PC-9 (cell line): ENCODE results near the gene ECHDC3. TPM values are rescaled to one million over a fixed set of nuclear protein-coding genes. Genes with fewer than 3 reads are reported as not detected.
"Not testable (repeated sequence)": the region's sequence is repeated elsewhere in the genome, so short reads cannot be mapped to it uniquely, and the experiment has no call there.

Source experiments
- BruUV-seq: library from RNA; stranded (reverse); fragments of 400-500 nt; replicated peaks from 2 replicates; lab custom pipeline; 2021; lab: Mats Ljungman, UMichigan
- CTCF ChIA-PET: fragments of 300-600 bp; sonication (Branson Sonifier 250); formaldehyde crosslinking; loops from one replicate; lab custom pipeline; 2022; ENCODE audit warnings: antibody characterized with exemption; lab: Charles Lee
- POLR2A ChIA-PET: fragments of 300-600 bp; sonication (Branson Sonifier 250); formaldehyde crosslinking; loops from one replicate; lab custom pipeline; 2022; ENCODE audit warnings: antibody characterized with exemption; ENCODE audit not compliant: unreplicated experiment; lab: Charles Lee
- DNase-seq, 2 experiments: peaks; one replicate each; pipeline versions ENCODE4 v3.0.0 to v3.0.0-alpha.2; 2015 to 2022; ENCODE audit warnings: mixed read lengths in 1 of 2
- H2AFZ ChIP-seq: fragments of 200-600 bp; sonication (generic); 2 replicates; pipeline ENCODE4 v1.8.1; 2017; ENCODE audit warnings: antibody characterized with exemption
- H3F3A ChIP-seq: fragments of 200-600 bp; sonication (generic); 2 replicates; pipeline ENCODE4 v1.8.1; 2017; ENCODE audit warnings: antibody characterized with exemption, mild to moderate bottlenecking, low read depth; ENCODE audit not compliant: insufficient read depth
- H3K27ac ChIP-seq: fragments of 200-600 bp; sonication (generic); 2 replicates; pipeline ENCODE4 v1.6.1; 2016; ENCODE audit warnings: mixed run types
- H3K27me3 ChIP-seq: fragments of 200-600 bp; sonication (generic); 2 replicates; pipeline ENCODE4 v1.6.1; 2016; ENCODE audit warnings: low read depth, mixed run types; ENCODE audit not compliant: insufficient read depth
- H3K36me3 ChIP-seq: fragments of 200-600 bp; sonication (generic); 2 replicates; pipeline ENCODE4 v1.6.1; 2016; ENCODE audit warnings: low read depth, mixed run types
- H3K4me1 ChIP-seq: fragments of 200-600 bp; sonication (generic); replicated peaks from 2 replicates; pipeline ENCODE4 v1.6.1; 2016; ENCODE audit warnings: mixed run types; ENCODE audit not compliant: insufficient read depth
- H3K4me2 ChIP-seq: fragments of 200-600 bp; sonication (generic); 2 replicates; pipeline ENCODE4 v1.6.1; 2017; ENCODE audit warnings: mixed run types
- H3K4me3 ChIP-seq: fragments of 200-600 bp; sonication (generic); 2 replicates; pipeline ENCODE4 v1.6.1; 2016; ENCODE audit warnings: mixed run types
- H3K79me2 ChIP-seq: fragments of 200-600 bp; sonication (generic); 2 replicates; pipeline ENCODE4 v1.6.1; 2017; ENCODE audit warnings: low read depth, mixed run types
- H3K9me2 ChIP-seq: fragments of 200-600 bp; sonication (generic); 2 replicates; pipeline ENCODE4 v1.8.1; 2017; ENCODE audit warnings: mild to moderate bottlenecking; ENCODE audit not compliant: insufficient read depth
- H3K9me3 ChIP-seq: fragments of 200-600 bp; sonication (generic); 2 replicates; pipeline ENCODE4 v1.8.1; 2016; ENCODE audit warnings: low read depth; ENCODE audit not compliant: insufficient read depth
- H4K20me1 ChIP-seq: fragments of 200-600 bp; sonication (generic); 2 replicates; pipeline ENCODE4 v1.8.1; 2017; ENCODE audit not compliant: insufficient read depth
- EZH2 ChIP-seq: fragments of 200-600 bp; sonication (generic); IDR thresholded peaks from 2 replicates; pipeline ENCODE4 v1.8.0; 2017; ENCODE audit warnings: antibody characterized with exemption, low read depth
- intact Hi-C: fragments of 100-400 bp; cut with micrococcal nuclease; formaldehyde crosslinking; loops from one replicate; pipeline ENCODE4 v1.10.0; 2022; ENCODE audit not compliant: unreplicated experiment
- total RNA-seq: library from RNA; stranded (reverse); gene quantifications from 2 replicates; pipeline ENCODE4 v1.2.3, GENCODE V29; 2021
- TF ChIP-seq, protein P1 (sequence below): fragments of 200-600 bp; sonication (generic); conservative IDR thresholded peaks from 2 replicates; pipeline ENCODE4 v1.6.1; 2017; ENCODE audit warnings: mixed run types, antibody characterized with exemption, mild to moderate bottlenecking, moderate library complexity

The ECHDC3 gene
- total RNA-seq, 1 experiment from 2014 or later = not detected

GRCh38 chr10:11707624-11708350 lies 34.4 kb upstream of the ECHDC3 start:
- H4K20me1 ChIP-seq = no peaks in the 10 kb centered on the region
- no TSS peak for BruUV-seq
- no peaks in the 10 kb centered on the region for H3K9me3 ChIP-seq
- no peak for DNase-seq
- CTCF ChIA-PET = no interaction called here
- 0 out of 2 replicates have a peak, but pooled peaks cover 4% of the 10 kb centered on the region for H3K4me1 ChIP-seq
- intact Hi-C loops = no loop called here
- H3K36me3 ChIP-seq = no peaks in the 10 kb centered on the region
- H3K27ac ChIP-seq = no peak overlapping the region
- no peak overlapping the region for H3K4me2 ChIP-seq
- H3K4me3 ChIP-seq = no peak overlapping the region
- no peaks in the 10 kb centered on the region for H3K9me2 ChIP-seq
- H3K79me2 ChIP-seq = no peaks in the 10 kb centered on the region
- no peak for TF ChIP-seq EZH2
- TF ChIP-seq, protein P1, sequence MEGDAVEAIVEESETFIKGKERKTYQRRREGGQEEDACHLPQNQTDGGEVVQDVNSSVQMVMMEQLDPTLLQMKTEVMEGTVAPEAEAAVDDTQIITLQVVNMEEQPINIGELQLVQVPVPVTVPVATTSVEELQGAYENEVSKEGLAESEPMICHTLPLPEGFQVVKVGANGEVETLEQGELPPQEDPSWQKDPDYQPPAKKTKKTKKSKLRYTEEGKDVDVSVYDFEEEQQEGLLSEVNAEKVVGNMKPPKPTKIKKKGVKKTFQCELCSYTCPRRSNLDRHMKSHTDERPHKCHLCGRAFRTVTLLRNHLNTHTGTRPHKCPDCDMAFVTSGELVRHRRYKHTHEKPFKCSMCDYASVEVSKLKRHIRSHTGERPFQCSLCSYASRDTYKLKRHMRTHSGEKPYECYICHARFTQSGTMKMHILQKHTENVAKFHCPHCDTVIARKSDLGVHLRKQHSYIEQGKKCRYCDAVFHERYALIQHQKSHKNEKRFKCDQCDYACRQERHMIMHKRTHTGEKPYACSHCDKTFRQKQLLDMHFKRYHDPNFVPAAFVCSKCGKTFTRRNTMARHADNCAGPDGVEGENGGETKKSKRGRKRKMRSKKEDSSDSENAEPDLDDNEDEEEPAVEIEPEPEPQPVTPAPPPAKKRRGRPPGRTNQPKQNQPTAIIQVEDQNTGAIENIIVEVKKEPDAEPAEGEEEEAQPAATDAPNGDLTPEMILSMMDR = no peak
- no peaks in the 10 kb centered on the region for H3K27me3 ChIP-seq
- POLR2A ChIA-PET = no interaction called here
- H2AFZ ChIP-seq = no peak overlapping the region
- H3F3A ChIP-seq = no peaks in the 10 kb centered on the region

- H3F3A ChIP-seq, H3K27me3 ChIP-seq, H3K9me2 ChIP-seq, H3K4me2 ChIP-seq, H3K36me3 ChIP-seq, H3K9me3 ChIP-seq, H3K4me3 ChIP-seq, H3K79me2 ChIP-seq, DNase-seq, H2AFZ ChIP-seq, H3K27ac ChIP-seq, POLR2A ChIA-PET, H3K4me1 ChIP-seq, BruUV-seq, H4K20me1 ChIP-seq, CTCF ChIA-PET, intact Hi-C loops: not testable (repeated sequence)
Measured at GRCh38 chr10:11708801-11709200, 33.4 kb upstream of the ECHDC3 start.

GRCh38 chr10:11712744-11713143 lies 29.4 kb upstream of the ECHDC3 start:
- Histone ChIP-seq H4K20me1 (no peaks in the 10 kb centered on the region), H3K4me1 (peaks cover 19% of the 10 kb centered on the region), H2AFZ (no peak overlapping the region), H3K9me2 (no peaks in the 10 kb centered on the region), H3K4me2 (no peak overlapping the region), H3K79me2 (no peaks in the 10 kb centered on the region), H3K27me3 (no peaks in the 10 kb centered on the region), H3K27ac (no peak overlapping the region), H3K4me3 (no peak overlapping the region), H3K36me3 (no peaks in the 10 kb centered on the region), H3F3A (peaks cover 11% of the 10 kb centered on the region; the same call in 1 of the 2 replicates), H3K9me3 (no peaks in the 10 kb centered on the region)
- CTCF ChIA-PET = no interaction called here
- POLR2A ChIA-PET = no interaction called here
- no TSS peak for BruUV-seq
- TF ChIP-seq, protein P1 = no peak
- TF ChIP-seq EZH2 = no peak
- intact Hi-C loops = no loop called here
- DNase-seq = no peak
